Measurements from ENCODE around the gene TTC39A.
A peak's percentile ranks its signal among the peaks of the same experiment; 100 is the strongest.

Gene TTC39A

DNA sequence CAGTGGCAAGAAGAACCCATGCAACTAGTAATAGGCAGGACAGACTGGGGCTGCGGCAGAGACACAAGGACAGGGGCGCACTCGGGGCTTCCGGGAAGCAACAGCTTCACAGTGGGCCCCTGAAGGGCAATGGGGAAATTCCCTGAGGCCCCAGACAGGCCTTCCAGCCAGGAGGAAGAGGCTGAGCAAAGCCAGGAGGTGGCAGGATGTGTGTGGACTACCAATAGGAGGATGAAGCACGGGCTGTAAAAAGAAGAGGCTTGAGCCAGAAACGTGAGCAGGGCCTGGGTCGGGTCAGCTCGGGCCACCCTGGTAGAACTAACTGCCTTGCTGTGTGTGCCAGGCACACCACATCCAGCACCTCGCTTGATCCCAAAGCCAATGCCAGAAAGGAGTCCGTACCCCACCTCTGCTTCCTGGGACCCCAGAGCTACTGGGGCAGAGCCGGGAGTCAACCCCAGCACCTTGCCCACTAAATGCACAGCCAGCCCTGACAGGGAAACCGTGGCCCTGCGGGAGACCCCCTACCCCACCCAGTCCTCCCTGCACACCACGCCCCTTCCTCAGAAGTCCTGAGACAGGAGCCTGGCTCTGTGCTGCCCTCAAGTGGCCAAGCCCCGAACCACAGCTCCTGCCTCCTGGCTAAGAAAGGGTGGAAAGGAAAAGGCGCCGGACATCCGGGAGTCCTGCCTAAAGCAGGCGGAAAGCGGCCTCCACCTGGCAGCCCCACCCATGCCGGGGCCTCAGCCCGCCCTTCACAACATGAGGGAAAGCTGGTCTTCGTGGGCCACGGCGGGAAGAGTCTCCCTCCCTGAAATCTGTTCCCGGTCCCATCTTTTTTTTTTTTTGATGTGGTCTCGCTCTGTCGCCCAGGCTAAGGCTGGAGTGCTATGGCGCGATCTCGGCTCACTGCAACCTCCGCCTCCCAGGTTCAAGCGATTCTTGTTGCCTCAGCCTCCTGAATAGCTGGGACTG is 33.7 kb downstream of the TTC39A start:
- 0 out of 2 replicates have a peak, but pooled peaks cover 2% of the 10 kb centered on the region for H3K9me3 ChIP-seq (ENCODE audit: low read length)
- no peak overlapping the region for H2AFZ ChIP-seq (ENCODE audit: low read length)
- no peaks in the 10 kb centered on the region for H3K36me3 ChIP-seq (ENCODE audit: insufficient read depth, low read length)
- TF ChIP-seq EZH2 (IDR thresholded peaks at IDR 0.05; ENCODE audit: borderline replicate concordance, low read length): no peak
- TF ChIP-seq, protein P1, sequence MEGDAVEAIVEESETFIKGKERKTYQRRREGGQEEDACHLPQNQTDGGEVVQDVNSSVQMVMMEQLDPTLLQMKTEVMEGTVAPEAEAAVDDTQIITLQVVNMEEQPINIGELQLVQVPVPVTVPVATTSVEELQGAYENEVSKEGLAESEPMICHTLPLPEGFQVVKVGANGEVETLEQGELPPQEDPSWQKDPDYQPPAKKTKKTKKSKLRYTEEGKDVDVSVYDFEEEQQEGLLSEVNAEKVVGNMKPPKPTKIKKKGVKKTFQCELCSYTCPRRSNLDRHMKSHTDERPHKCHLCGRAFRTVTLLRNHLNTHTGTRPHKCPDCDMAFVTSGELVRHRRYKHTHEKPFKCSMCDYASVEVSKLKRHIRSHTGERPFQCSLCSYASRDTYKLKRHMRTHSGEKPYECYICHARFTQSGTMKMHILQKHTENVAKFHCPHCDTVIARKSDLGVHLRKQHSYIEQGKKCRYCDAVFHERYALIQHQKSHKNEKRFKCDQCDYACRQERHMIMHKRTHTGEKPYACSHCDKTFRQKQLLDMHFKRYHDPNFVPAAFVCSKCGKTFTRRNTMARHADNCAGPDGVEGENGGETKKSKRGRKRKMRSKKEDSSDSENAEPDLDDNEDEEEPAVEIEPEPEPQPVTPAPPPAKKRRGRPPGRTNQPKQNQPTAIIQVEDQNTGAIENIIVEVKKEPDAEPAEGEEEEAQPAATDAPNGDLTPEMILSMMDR (IDR thresholded peaks at IDR 0.05; ENCODE audit: low read length): peak; percentile 96
- H3K79me2 ChIP-seq (ENCODE audit: insufficient read depth, low read length): no peaks in the 10 kb centered on the region
- H3K4me3 ChIP-seq (ENCODE audit: low read depth, low read length, poor library complexity, severe bottlenecking): peak overlapping the region; percentile 58
- H3K9ac ChIP-seq (ENCODE audit: low read length): peak overlapping the region; percentile 57; the same call in 1 of the 2 replicates
- no peaks in the 10 kb centered on the region for H4K20me1 ChIP-seq (ENCODE audit: insufficient read depth, low read length)
- H3K27me3 ChIP-seq (ENCODE audit: insufficient read depth, low read length): no peaks in the 10 kb centered on the region; the same call in 1 of the 2 replicates
- peaks cover 7% of the 10 kb centered on the region for H3K4me1 ChIP-seq (ENCODE audit: insufficient read depth, low read length, severe bottlenecking)
- H3K4me2 ChIP-seq (ENCODE audit: low read length): peak overlapping the region; percentile 84
- H3K9me2 ChIP-seq (ENCODE audit: low read depth, low read length): no peaks in the 10 kb centered on the region
- no peak overlapping the region for H3K27ac ChIP-seq (ENCODE audit: low read depth, low read length, poor library complexity, severe bottlenecking)
- H3F3A ChIP-seq (ENCODE audit: insufficient read depth, low read length): no peaks in the 10 kb centered on the region

DNA sequence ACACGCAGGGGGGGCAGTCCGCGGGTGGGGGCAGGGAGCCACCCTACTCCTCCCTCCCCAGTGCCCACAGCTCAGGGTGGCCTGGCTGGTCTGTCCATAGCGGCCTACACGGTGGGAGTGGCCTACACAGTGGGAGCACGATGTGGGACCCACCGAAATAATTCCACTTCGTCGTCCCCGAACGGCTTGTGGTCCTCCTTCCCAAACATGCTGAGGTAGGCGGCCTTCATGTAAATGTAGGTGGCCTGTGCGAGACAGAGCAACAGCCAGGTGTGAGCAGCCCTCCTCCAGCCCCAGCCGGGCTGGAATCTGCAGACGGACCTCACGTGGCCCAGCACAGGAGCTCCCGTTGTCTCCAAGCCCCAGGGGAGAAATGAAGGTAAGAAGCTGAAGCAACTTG is 34.4 kb downstream of the TTC39A start:
- no peaks in the 10 kb centered on the region for H4K20me1 ChIP-seq (ENCODE audit: insufficient read depth, low read length)
- H3K9ac ChIP-seq (ENCODE audit: low read length): no peak overlapping the region
- H3K36me3 ChIP-seq (ENCODE audit: insufficient read depth, low read length): no peaks in the 10 kb centered on the region
- no peak overlapping the region for H3K27ac ChIP-seq (ENCODE audit: low read depth, low read length, poor library complexity, severe bottlenecking)
- no peak for TF ChIP-seq EZH2 (IDR thresholded peaks at IDR 0.05; ENCODE audit: borderline replicate concordance, low read length)
- TF ChIP-seq, protein P1 (IDR thresholded peaks at IDR 0.05; ENCODE audit: low read length): no peak
- no peaks in the 10 kb centered on the region for H3K9me2 ChIP-seq (ENCODE audit: low read depth, low read length)
- H3K9me3 ChIP-seq (ENCODE audit: low read length): 0 out of 2 replicates have a peak, but pooled peaks cover 2% of the 10 kb centered on the region
- peaks cover 7% of the 10 kb centered on the region for H3K4me1 ChIP-seq (ENCODE audit: insufficient read depth, low read length, severe bottlenecking)
- no peak overlapping the region for H3K4me3 ChIP-seq (ENCODE audit: low read depth, low read length, poor library complexity, severe bottlenecking)
- H2AFZ ChIP-seq (ENCODE audit: low read length): no peak overlapping the region
- H3K79me2 ChIP-seq (ENCODE audit: insufficient read depth, low read length): no peaks in the 10 kb centered on the region
- H3K4me2 ChIP-seq (ENCODE audit: low read length): no peak overlapping the region
- H3F3A ChIP-seq (ENCODE audit: insufficient read depth, low read length): no peaks in the 10 kb centered on the region
- H3K27me3 ChIP-seq (ENCODE audit: insufficient read depth, low read length): no peaks in the 10 kb centered on the region; the same call in 1 of the 2 replicates

DNA sequence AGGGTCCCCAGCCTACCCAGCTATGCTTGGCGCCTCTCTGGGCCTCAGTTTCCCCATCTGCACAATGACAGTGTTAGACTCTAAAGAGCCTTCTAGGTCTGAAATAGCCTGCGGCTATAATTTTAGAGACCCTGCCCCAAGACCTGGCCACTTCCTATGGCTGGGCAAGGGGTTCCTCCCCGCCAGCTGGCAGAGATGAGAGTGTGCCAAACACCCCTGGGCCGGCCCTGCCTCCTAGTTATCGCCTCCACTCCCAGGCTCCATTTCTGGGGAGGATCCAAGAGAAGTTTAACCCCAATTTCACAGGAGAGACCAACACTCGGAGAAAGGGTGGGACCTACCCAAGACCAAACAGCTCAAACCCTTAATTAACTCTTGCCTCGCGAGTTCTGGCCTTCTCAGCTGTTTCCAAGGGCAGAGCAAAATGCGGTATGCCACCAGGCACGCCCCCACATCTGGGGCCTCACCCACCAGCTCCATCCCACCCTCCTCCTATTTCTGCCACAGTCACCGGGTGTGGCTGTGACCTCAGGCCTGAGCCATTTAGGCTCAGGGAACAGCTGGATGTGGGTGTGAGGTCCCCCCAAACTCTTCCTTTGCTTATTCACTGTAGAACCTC is 35.7 kb downstream of the TTC39A start:
- H3K36me3 ChIP-seq (ENCODE audit: insufficient read depth, low read length): no peaks in the 10 kb centered on the region
- TF ChIP-seq EZH2 (IDR thresholded peaks at IDR 0.05; ENCODE audit: borderline replicate concordance, low read length): no peak
- H3K79me2 ChIP-seq (ENCODE audit: insufficient read depth, low read length): no peaks in the 10 kb centered on the region
- no peak overlapping the region for H2AFZ ChIP-seq (ENCODE audit: low read length)
- no peaks in the 10 kb centered on the region; the same call in 1 of the 2 replicates for H3K27me3 ChIP-seq (ENCODE audit: insufficient read depth, low read length)
- H3K9ac ChIP-seq (ENCODE audit: low read length): no peak overlapping the region
- H3K4me1 ChIP-seq (ENCODE audit: insufficient read depth, low read length, severe bottlenecking): peaks cover 7% of the 10 kb centered on the region
- no peak overlapping the region for H3K4me3 ChIP-seq (ENCODE audit: low read depth, low read length, poor library complexity, severe bottlenecking)
- H3F3A ChIP-seq (ENCODE audit: insufficient read depth, low read length): no peaks in the 10 kb centered on the region
- no peaks in the 10 kb centered on the region for H3K9me2 ChIP-seq (ENCODE audit: low read depth, low read length)
- H3K4me2 ChIP-seq (ENCODE audit: low read length): no peak overlapping the region
- 0 out of 2 replicates have a peak, but pooled peaks cover 2% of the 10 kb centered on the region for H3K9me3 ChIP-seq (ENCODE audit: low read length)
- H4K20me1 ChIP-seq (ENCODE audit: insufficient read depth, low read length): no peaks in the 10 kb centered on the region
- no peak overlapping the region for H3K27ac ChIP-seq (ENCODE audit: low read depth, low read length, poor library complexity, severe bottlenecking)
